H1 (cell line): Measurements from ENCODE around the gene GAK. TPM values are rescaled to one million over a fixed set of nuclear protein-coding genes. Genes with fewer than 3 reads are reported as not detected.

Experiments
- CTCF ChIA-PET: fragments of 300-600 bp; sonication (Branson Sonifier 250); formaldehyde crosslinking; loops from one replicate; lab custom pipeline; 2021; ENCODE audit not compliant: partially characterized antibody; lab: Charles Lee
- POLR2A ChIA-PET: fragments of 300-600 bp; sonication (Branson Sonifier 250); formaldehyde crosslinking; loops from one replicate; lab custom pipeline; 2021; ENCODE audit warnings: inconsistent platforms; ENCODE audit not compliant: partially characterized antibody; lab: Charles Lee
- DNase-seq, 2 experiments: peaks; one replicate each; pipeline versions ENCODE4 v3.0.0 to v3.0.0-alpha.2; 2010 to 2022; ENCODE audit warnings: low spot score in 2 of 2, low read depth in 1 of 2, mixed read lengths in 1 of 2
- FAIRE-seq: peaks from 2 replicates; lab custom pipeline; 2011; peaks lifted over from hg19 to GRCh38; lab: Jason Lieb, UNC
- H2AFZ ChIP-seq: 2 replicates; pipeline ENCODE4 v1.8.1; 2012; ENCODE audit warnings: low read length, inconsistent platforms
- H2AK5ac ChIP-seq: 2 replicates; pipeline ENCODE4 v1.6.1; 2013; ENCODE audit warnings: low read depth, low read length
- H2BK120ac ChIP-seq: replicated peaks from 2 replicates; pipeline ENCODE3; 2013; ENCODE audit warnings: low read depth, low read length, inconsistent platforms
- H2BK12ac ChIP-seq: 2 replicates; pipeline ENCODE4 v1.6.1; 2013; ENCODE audit warnings: low read depth, low read length
- H2BK15ac ChIP-seq: 2 replicates; pipeline ENCODE4 v1.6.1; 2013; ENCODE audit warnings: low read length
- H2BK20ac ChIP-seq: 2 replicates; pipeline ENCODE4 v1.6.1; 2013; ENCODE audit warnings: low read length
- H2BK5ac ChIP-seq: 2 replicates; pipeline ENCODE4 v1.6.1; 2013; ENCODE audit warnings: low read depth, low read length
- H3K14ac ChIP-seq: 2 replicates; pipeline ENCODE4 v1.6.1; 2013; ENCODE audit warnings: inconsistent platforms; ENCODE audit not compliant: insufficient read length
- H3K18ac ChIP-seq: 2 replicates; pipeline ENCODE4 v1.6.1; 2013; ENCODE audit warnings: low read length; ENCODE audit errors: extremely low read depth
- H3K23ac ChIP-seq: 2 replicates; pipeline ENCODE4 v1.6.1; 2013; ENCODE audit warnings: inconsistent platforms; ENCODE audit not compliant: insufficient read length
- H3K23me2 ChIP-seq: 2 replicates; pipeline ENCODE4 v1.6.1; 2013; ENCODE audit warnings: low read depth, low read length
- H3K27ac ChIP-seq: 2 replicates; pipeline ENCODE4 v1.6.1; 2011; ENCODE audit warnings: low read depth, low read length, inconsistent platforms
- H3K27me3 ChIP-seq, 4 experiments: replicated peaks in 1 of 4; 1 replicate in 1 of 4; 2 replicates in 3 of 4; pipeline versions ENCODE4 v1.6.1 to v1.8.1; 2011 to 2013; ENCODE audit warnings: low read length in 3 of 4, mild to moderate bottlenecking in 3 of 4, inconsistent platforms in 2 of 4, mixed read lengths in 2 of 4, moderate library complexity in 1 of 4; ENCODE audit not compliant: control insufficient read depth in 3 of 4, insufficient read depth in 3 of 4; ENCODE audit errors: extremely low read depth in 1 of 4
- H3K36me3 ChIP-seq, 4 experiments: 2 replicates each; pipeline versions ENCODE4 v1.6.1 to v1.8.1; 2011 to 2013; ENCODE audit warnings: mild to moderate bottlenecking in 4 of 4, low read length in 3 of 4, moderate library complexity in 2 of 4, control low read depth in 1 of 4, inconsistent platforms in 1 of 4; ENCODE audit not compliant: insufficient read depth in 4 of 4, control insufficient read depth in 2 of 4
- H3K4ac ChIP-seq: replicated peaks from 2 replicates; pipeline ENCODE3; 2013; ENCODE audit warnings: low read length, low read depth, mixed read lengths, inconsistent platforms; ENCODE audit not compliant: insufficient read length
- H3K4me1 ChIP-seq, 4 experiments: replicated peaks in 1 of 4; 1 replicate in 1 of 4; 2 replicates in 3 of 4; pipeline versions ENCODE4 v1.6.1 to v1.8.1; 2011 to 2013; ENCODE audit warnings: low read length in 3 of 4, inconsistent platforms in 2 of 4, mixed read lengths in 1 of 4; ENCODE audit not compliant: insufficient read depth in 4 of 4, control insufficient read depth in 3 of 4
- H3K4me2 ChIP-seq, 2 experiments: 2 replicates each; pipeline versions ENCODE4 v1.6.1 to v1.8.1; 2011 to 2013; ENCODE audit warnings: low read depth in 2 of 2, low read length in 2 of 2, control low read depth in 1 of 2, inconsistent platforms in 1 of 2, mild to moderate bottlenecking in 1 of 2; ENCODE audit not compliant: insufficient read depth in 1 of 2
- H3K4me3 ChIP-seq, 4 experiments: fragments of 200-600, 300-600 bp in 1 of 4; sonication (generic), shearing (Covaris generic), sonication (Bioruptor Twin) in 1 of 4; 2 replicates each; pipeline versions ENCODE4 v1.5.1 to v1.8.1; 2011 to 2016; ENCODE audit warnings: low read length in 4 of 4, low read depth in 3 of 4, control low read depth in 2 of 4, inconsistent platforms in 2 of 4, mild to moderate bottlenecking in 2 of 4, mixed read lengths in 1 of 4, moderate library complexity in 1 of 4; ENCODE audit not compliant: insufficient read depth in 2 of 4; ENCODE audit errors: extremely low read depth in 1 of 4
- H3K56ac ChIP-seq: replicated peaks from 2 replicates; pipeline ENCODE3; 2013; ENCODE audit warnings: low read depth, mild to moderate bottlenecking, mixed read lengths, low read length, inconsistent platforms; ENCODE audit not compliant: insufficient read length
- H3K79me1 ChIP-seq: 2 replicates; pipeline ENCODE4 v1.6.1; 2013; ENCODE audit warnings: low read depth, low read length, control low read depth
- H3K79me2 ChIP-seq, 2 experiments: 2 replicates each; pipeline versions ENCODE4 v1.6.1 to v1.8.1; 2012 to 2013; ENCODE audit warnings: low read length in 2 of 2, mild to moderate bottlenecking in 2 of 2, inconsistent platforms in 1 of 2; ENCODE audit not compliant: insufficient read depth in 2 of 2, control insufficient read depth in 1 of 2
- H3K9ac ChIP-seq, 4 experiments: replicated peaks in 1 of 4; 1 replicate in 1 of 4; 2 replicates in 3 of 4; pipeline versions ENCODE4 v1.6.1 to v1.8.1; 2011 to 2013; ENCODE audit warnings: low read depth in 3 of 4, low read length in 3 of 4, control low read depth in 2 of 4, mild to moderate bottlenecking in 2 of 4, moderate library complexity in 2 of 4, inconsistent platforms in 1 of 4; ENCODE audit errors: extremely low read depth in 1 of 4
- H3K9me3 ChIP-seq, 2 experiments: 2 replicates each; pipeline versions ENCODE4 v1.6.1 to v1.8.1; 2012 to 2013; ENCODE audit warnings: mild to moderate bottlenecking in 2 of 2, moderate library complexity in 2 of 2, control low read depth in 1 of 2, inconsistent platforms in 1 of 2, low read depth in 1 of 2, low read length in 1 of 2, mixed read lengths in 1 of 2; ENCODE audit not compliant: insufficient read depth in 2 of 2
- H4K20me1 ChIP-seq, 2 experiments: replicated peaks in 1 of 2; 2 replicates each; pipeline versions ENCODE3 to v1.8.1; 2011 to 2013; ENCODE audit warnings: inconsistent platforms in 2 of 2, low read length in 2 of 2, mild to moderate bottlenecking in 1 of 2; ENCODE audit not compliant: insufficient read depth in 2 of 2, control insufficient read depth in 1 of 2
- H4K5ac ChIP-seq: 2 replicates; pipeline ENCODE4 v1.6.1; 2013; ENCODE audit warnings: low read length, low read depth, mixed read lengths, inconsistent platforms; ENCODE audit not compliant: insufficient read length
- H4K8ac ChIP-seq: 2 replicates; pipeline ENCODE4 v1.8.0; 2013; ENCODE audit warnings: mild to moderate bottlenecking, moderate library complexity, low read length, inconsistent platforms; ENCODE audit not compliant: insufficient read depth; ENCODE audit errors: extremely low read depth
- H4K91ac ChIP-seq: replicated peaks from 2 replicates; pipeline ENCODE3; 2013; ENCODE audit warnings: low read length, mixed read lengths, inconsistent platforms; ENCODE audit not compliant: insufficient read length
- HDAC2 ChIP-seq, 2 experiments: fragments of 300-600 bp in 1 of 2; sonication (generic) in 1 of 2; IDR thresholded peaks; 2 replicates each; pipeline ENCODE4 v1.6.1; 2011 to 2012; ENCODE audit warnings: low read depth in 2 of 2, low read length in 2 of 2, mild to moderate bottlenecking in 2 of 2, moderate library complexity in 2 of 2, borderline replicate concordance in 1 of 2, inconsistent platforms in 1 of 2
- POLR2AphosphoS5 ChIP-seq: IDR thresholded peaks from 2 replicates; pipeline ENCODE4 v1.6.1; 2011; ENCODE audit warnings: low read depth, low read length
- POU5F1 ChIP-seq: IDR thresholded peaks from 2 replicates; pipeline ENCODE4 v1.6.1; 2011; ENCODE audit warnings: low read depth, mild to moderate bottlenecking, low read length, moderate library complexity
- SAP30 ChIP-seq: fragments of 300-600 bp; sonication (generic); IDR thresholded peaks from 2 replicates; pipeline ENCODE4 v1.7.1; 2012; ENCODE audit warnings: low read length, moderate library complexity, mild to moderate bottlenecking, inconsistent platforms; ENCODE audit not compliant: insufficient read depth, insufficient replicate concordance
- TAF7 ChIP-seq: optimal IDR thresholded peaks from 2 replicates; pipeline ENCODE3; 2011; ENCODE audit warnings: low read depth, mild to moderate bottlenecking, inconsistent platforms, low read length, moderate library complexity, borderline replicate concordance
- TBP ChIP-seq: IDR thresholded peaks from 2 replicates; pipeline ENCODE4 v1.6.1; 2011; ENCODE audit warnings: low read depth, low read length, improper control_type of control experiment
- WGBS, 2 experiments: shearing (Covaris generic) in 1 of 2; methylation state at CpG; one replicate each; pipeline versions ENCODE4 v1.1.6 to v1.1.7; 2013 to 2015; ENCODE audit warnings: low lambda C conversion rate in 2 of 2, mixed read lengths in 2 of 2, inconsistent platforms in 1 of 2, low coverage in 1 of 2, missing lambda C conversion rate in 1 of 2; ENCODE audit not compliant: insufficient replicate concordance in 2 of 2, insufficient coverage in 1 of 2, insufficient read length in 1 of 2; ENCODE audit errors: extremely low coverage in 1 of 2, missing lambda C conversion rate in 1 of 2; 5-methylcytosine and 5-hydroxymethylcytosine counted together
- polyA plus RNA-seq, 7 experiments: library from polyadenylated mRNA; depleted of rRNA in 3 of 7; stranded (reverse) in 5 of 7; unstranded in 2 of 7; fragments of >200 nt in 5 of 7; fragments of 200-250 nt in 2 of 7; gene quantifications; 1 replicate in 5 of 7; 2 replicates in 1 of 7; 4 replicates in 1 of 7; pipeline versions ENCODE4 v1.2.1 to v1.2.3, GENCODE V29; 2011 to 2013; ENCODE audit warnings: missing spikeins in 2 of 7, mixed read lengths in 2 of 7
- total RNA-seq: library from RNA; stranded (reverse); fragmentation: NEBNext Ultra II Directional; extraction: Animal tissue kit (Norgen Biotek cat#: 25700); gene quantifications from 2 replicates; pipeline ENCODE4 v1.2.1, GENCODE V29; 2021
- TF ChIP-seq, protein P1 (sequence below), 3 experiments: IDR thresholded peaks; 1 replicate in 2 of 3; 2 replicates in 1 of 3; pipeline versions ENCODE4 v1.5.1 to v1.6.1; 2011; ENCODE audit warnings: low read length in 3 of 3, mild to moderate bottlenecking in 3 of 3, inconsistent platforms in 2 of 3, low read depth in 1 of 3, moderate library complexity in 1 of 3; ENCODE audit not compliant: insufficient read depth in 1 of 3; ENCODE audit errors: control extremely low read depth in 1 of 3

Gene GAK
- total and polyA plus RNA-seq, 2 of the 8 experiments (the other 6 are each of a cell fraction or from before 2014, with no cell fraction given) = 31.5 to 70.8 TPM

GRCh38 chr4:973431-974397 lies 41.6 kb upstream of the GAK start, which contains the start of gene DGKQ:
TSS of gene DGKQ (minus strand) at chr4:973569. CDS start at chr4:973482, 87 bp downstream.
- 35% methylated on average over 37 of the region's 123 CpGs; no CpG with 5 or more reads in 1 of the 2 experiments for WGBS, 2 experiments
- TF ChIP-seq HDAC2 (IDR thresholded peaks at IDR 0.05; ENCODE audit: borderline replicate concordance in 1 of 2, low read depth in 2 of 2, low read length in 2 of 2) = no peak
- TF ChIP-seq SAP30 = no peak
- no peak for TF ChIP-seq POLR2AphosphoS5
- no peak for TF ChIP-seq POU5F1
- TF ChIP-seq TBP = no peak
- TF ChIP-seq, protein P1, sequence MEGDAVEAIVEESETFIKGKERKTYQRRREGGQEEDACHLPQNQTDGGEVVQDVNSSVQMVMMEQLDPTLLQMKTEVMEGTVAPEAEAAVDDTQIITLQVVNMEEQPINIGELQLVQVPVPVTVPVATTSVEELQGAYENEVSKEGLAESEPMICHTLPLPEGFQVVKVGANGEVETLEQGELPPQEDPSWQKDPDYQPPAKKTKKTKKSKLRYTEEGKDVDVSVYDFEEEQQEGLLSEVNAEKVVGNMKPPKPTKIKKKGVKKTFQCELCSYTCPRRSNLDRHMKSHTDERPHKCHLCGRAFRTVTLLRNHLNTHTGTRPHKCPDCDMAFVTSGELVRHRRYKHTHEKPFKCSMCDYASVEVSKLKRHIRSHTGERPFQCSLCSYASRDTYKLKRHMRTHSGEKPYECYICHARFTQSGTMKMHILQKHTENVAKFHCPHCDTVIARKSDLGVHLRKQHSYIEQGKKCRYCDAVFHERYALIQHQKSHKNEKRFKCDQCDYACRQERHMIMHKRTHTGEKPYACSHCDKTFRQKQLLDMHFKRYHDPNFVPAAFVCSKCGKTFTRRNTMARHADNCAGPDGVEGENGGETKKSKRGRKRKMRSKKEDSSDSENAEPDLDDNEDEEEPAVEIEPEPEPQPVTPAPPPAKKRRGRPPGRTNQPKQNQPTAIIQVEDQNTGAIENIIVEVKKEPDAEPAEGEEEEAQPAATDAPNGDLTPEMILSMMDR (IDR thresholded peaks at IDR 0.05; ENCODE audit: control extremely low read depth in 1 of 3, insufficient read depth in 1 of 3, low read depth in 1 of 3, low read length in 3 of 3) = no peak
- no peak for TF ChIP-seq TAF7

More at GRCh38 chr4:973431-974397, 41.6 kb upstream of the GAK start, which contains the start of gene DGKQ:
- peak within 1 kb of the TSS; percentile 77 to 95 for H3K4me2 ChIP-seq
- H2BK120ac ChIP-seq = no peak within 1 kb of the TSS
- ChIA-PET CTCF (no interaction called here), POLR2A (no interaction called here)
- no peak within 1 kb of the TSS; the same call in 1 of the 2 replicates for H3K18ac ChIP-seq
- H3K4me3 ChIP-seq = peak within 1 kb of the TSS; percentile 51 to 80 (median 64)
- no peak within 1 kb of the TSS for H2BK5ac ChIP-seq
- peaks cover 0 to 33% (median 24%) of the 10 kb centered on the region in 4 experiments; a peak in 5 of 7 replicates for H3K27me3 ChIP-seq
- no peak within 1 kb of the TSS for H2BK20ac ChIP-seq
- no peak within 1 kb of the TSS for H3K23ac ChIP-seq
- H3K56ac ChIP-seq = no peak within 1 kb of the TSS
- no peaks in the 10 kb centered on the region for H3K36me3 ChIP-seq
- no peaks in the 10 kb centered on the region for H3K79me2 ChIP-seq
- H3K9ac ChIP-seq = peak within 1 kb of the TSS in 1 of 4 experiments; percentile 65; a peak in 1 of 7 replicates
- H2BK15ac ChIP-seq = no peak within 1 kb of the TSS
- peaks cover 0 to 6% (median 2%) of the 10 kb centered on the region in 4 experiments; a peak in 3 of 7 replicates for H3K4me1 ChIP-seq
- no peak within 1 kb of the TSS; the same call in 1 of the 2 replicates for H2AFZ ChIP-seq
- H2BK12ac ChIP-seq = no peak within 1 kb of the TSS
- H3K27ac ChIP-seq = no peak within 1 kb of the TSS
- no peak within 1 kb of the TSS; the same call in 1 of the 2 replicates for H2AK5ac ChIP-seq
- no peak within 1 kb of the TSS for H3K4ac ChIP-seq
- DNase-seq (peak in 1 of 2 experiments; percentile 90), FAIRE-seq (no peak)
- H3K9me3 ChIP-seq = peaks cover 5 to 11% of the 10 kb centered on the region in 2 experiments; a peak in 1 of 4 replicates
- H3K23me2 ChIP-seq = peaks cover 5% of the 10 kb centered on the region; the same call in 1 of the 2 replicates
- H4K5ac ChIP-seq = peak within 1 kb of the TSS; percentile 43
- no peaks in the 10 kb centered on the region for H3K79me1 ChIP-seq
- H3K14ac ChIP-seq = no peak within 1 kb of the TSS
- H4K91ac ChIP-seq = no peak within 1 kb of the TSS
- peaks cover 6 to 13% of the 10 kb centered on the region in 2 experiments for H4K20me1 ChIP-seq
- peak within 1 kb of the TSS; percentile 85 for H4K8ac ChIP-seq
